Colonic mucosa (tissue), 4 donors: ENCODE results near the gene MCF2L. TPM values are rescaled to one million over a fixed set of nuclear protein-coding genes. Genes with fewer than 3 reads are reported as not detected.

Experiments
- DNase-seq: peaks from one replicate; pipeline ENCODE4 v3.0.0-alpha.2; 2020
- H3K27ac ChIP-seq: fragments of 200-600 bp; one replicate; pipeline ENCODE4 v1.8.0; 2021
- H3K27me3 ChIP-seq: fragments of 200-600 bp; one replicate; pipeline ENCODE4 v1.8.0; 2021
- H3K36me3 ChIP-seq: fragments of 200-600 bp; one replicate; pipeline ENCODE4 v1.8.0; 2021
- H3K4me1 ChIP-seq: fragments of 200-600 bp; one replicate; pipeline ENCODE4 v1.8.0; 2021; ENCODE audit warnings: mild to moderate bottlenecking
- H3K4me3 ChIP-seq: fragments of 200-600 bp; one replicate; pipeline ENCODE4 v1.8.0; 2021
- H3K9ac ChIP-seq, 2 donors: one replicate each; pipeline ENCODE4 v1.7.0; 2013; ENCODE audit warnings: control low read depth in 2 of 2, low read depth in 2 of 2, low read length in 2 of 2
- H3K9me3 ChIP-seq: fragments of 200-600 bp; one replicate; pipeline ENCODE4 v1.8.0; 2021
- intact Hi-C: fragments of 100-400 bp; cut with DNase I; formaldehyde crosslinking; loops from one replicate; pipeline ENCODE4 v1.14.1; 2022
- total RNA-seq, 2 donors: library from RNA; stranded (reverse); fragmentation: NEBNext Ultra II Directional in 1 of 2; extraction: Animal tissue kit (Norgen Biotek cat#: 25700) in 1 of 2; gene quantifications; one replicate each; pipeline ENCODE4 v1.2.1, GENCODE V29; 2021
- TF ChIP-seq, protein P1 (sequence below): fragments of 200-600 bp; IDR thresholded peaks from one replicate; pipeline ENCODE4 v1.8.0; 2022; ENCODE audit warnings: antibody characterized with exemption, mild to moderate bottlenecking
- donor health status: healthy.
- donor health status: DM: no; HTN: no; CAD: no.
- donor health status: DM: no; HTN: no; CAD: no.

Gene MCF2L
- total RNA-seq, 2 donors from 2014 or later: 45.0 to 88.3 TPM

DNA sequence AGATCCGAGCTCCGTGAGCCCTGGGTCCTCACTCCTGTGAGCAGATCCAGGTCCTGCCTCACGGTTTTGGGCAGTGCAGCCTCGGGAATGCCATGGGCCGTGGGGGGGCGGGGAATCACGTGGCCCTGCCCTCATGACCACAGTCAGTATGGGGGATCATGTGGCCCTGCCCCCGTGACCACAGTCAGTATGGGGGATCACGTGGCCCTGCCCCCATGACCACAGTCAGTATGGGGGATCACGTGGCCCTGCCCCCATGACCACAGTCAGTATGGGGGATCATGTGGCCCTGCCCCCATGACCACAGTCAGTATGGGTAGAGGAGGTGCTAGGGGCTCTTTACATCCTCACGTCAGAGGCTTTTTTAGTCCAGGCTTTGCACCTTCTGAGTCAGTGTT is 72.3 kb downstream of the MCF2L start:
- Histone ChIP-seq H3K27ac (no peak overlapping the region), H3K4me3 (no peak overlapping the region), H3K36me3 (no peaks in the 10 kb centered on the region), H3K9me3 (no peaks in the 10 kb centered on the region), H3K4me1 (no peaks in the 10 kb centered on the region), H3K9ac (no peak overlapping the region), H3K27me3 (no peaks in the 10 kb centered on the region)
- intact Hi-C loops: no loop called here
- TF ChIP-seq, protein P1, sequence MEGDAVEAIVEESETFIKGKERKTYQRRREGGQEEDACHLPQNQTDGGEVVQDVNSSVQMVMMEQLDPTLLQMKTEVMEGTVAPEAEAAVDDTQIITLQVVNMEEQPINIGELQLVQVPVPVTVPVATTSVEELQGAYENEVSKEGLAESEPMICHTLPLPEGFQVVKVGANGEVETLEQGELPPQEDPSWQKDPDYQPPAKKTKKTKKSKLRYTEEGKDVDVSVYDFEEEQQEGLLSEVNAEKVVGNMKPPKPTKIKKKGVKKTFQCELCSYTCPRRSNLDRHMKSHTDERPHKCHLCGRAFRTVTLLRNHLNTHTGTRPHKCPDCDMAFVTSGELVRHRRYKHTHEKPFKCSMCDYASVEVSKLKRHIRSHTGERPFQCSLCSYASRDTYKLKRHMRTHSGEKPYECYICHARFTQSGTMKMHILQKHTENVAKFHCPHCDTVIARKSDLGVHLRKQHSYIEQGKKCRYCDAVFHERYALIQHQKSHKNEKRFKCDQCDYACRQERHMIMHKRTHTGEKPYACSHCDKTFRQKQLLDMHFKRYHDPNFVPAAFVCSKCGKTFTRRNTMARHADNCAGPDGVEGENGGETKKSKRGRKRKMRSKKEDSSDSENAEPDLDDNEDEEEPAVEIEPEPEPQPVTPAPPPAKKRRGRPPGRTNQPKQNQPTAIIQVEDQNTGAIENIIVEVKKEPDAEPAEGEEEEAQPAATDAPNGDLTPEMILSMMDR: no peak
- DNase-seq: no peak

DNA sequence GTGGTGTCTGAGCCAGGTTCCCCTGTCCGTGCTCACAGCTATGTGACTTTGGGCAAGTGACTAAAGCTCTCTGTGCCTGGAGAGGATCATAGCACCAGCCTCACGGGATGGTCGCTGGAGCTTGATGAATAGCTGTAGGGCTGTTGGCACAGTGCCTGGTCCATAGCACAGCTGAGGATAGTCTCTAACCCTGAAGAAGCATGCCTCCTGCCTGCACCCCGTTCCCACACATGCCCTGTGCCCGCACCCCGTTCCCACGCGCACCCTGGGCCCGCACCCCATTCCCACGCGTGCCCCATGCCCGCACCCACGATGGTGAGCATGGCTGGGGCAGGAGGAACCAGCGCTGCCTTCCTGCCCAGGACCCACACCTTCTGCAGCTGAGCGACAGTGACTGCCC is 72.9 kb downstream of the MCF2L start:
- Histone ChIP-seq H3K36me3 (no peaks in the 10 kb centered on the region), H3K27me3 (no peaks in the 10 kb centered on the region), H3K27ac (no peak overlapping the region), H3K4me3 (no peak overlapping the region), H3K4me1 (no peaks in the 10 kb centered on the region), H3K9me3 (no peaks in the 10 kb centered on the region), H3K9ac (no peak overlapping the region)
- no peak for DNase-seq
- intact Hi-C loops: no loop called here
- TF ChIP-seq, protein P1: no peak

DNA sequence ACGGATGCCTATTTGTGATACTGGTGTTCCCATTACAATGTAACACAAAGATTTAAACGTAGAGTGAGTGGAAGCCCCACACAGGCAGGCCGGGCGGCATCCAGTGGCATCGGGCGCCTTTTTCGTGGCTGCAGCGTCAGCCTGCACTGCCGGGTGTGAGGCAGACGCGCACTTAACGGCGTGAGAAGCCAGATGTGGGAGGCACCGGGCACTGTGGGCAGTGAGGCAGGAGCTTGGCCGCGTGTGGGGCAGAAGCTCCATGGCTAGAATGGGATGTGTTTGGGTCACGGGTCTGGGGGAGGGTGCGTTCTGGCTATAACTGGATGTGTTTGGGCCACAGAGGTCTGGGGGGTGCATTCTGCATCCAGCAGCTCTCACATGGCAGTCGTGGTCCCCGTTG is 73.4 kb downstream of the MCF2L start:
- intact Hi-C loops: no loop called here
- H3K9ac ChIP-seq: no peak overlapping the region
- H3K9me3 ChIP-seq: no peaks in the 10 kb centered on the region
- DNase-seq: no peak
- no peak overlapping the region for H3K27ac ChIP-seq
- no peaks in the 10 kb centered on the region for H3K27me3 ChIP-seq
- no peaks in the 10 kb centered on the region for H3K36me3 ChIP-seq
- H3K4me1 ChIP-seq: no peaks in the 10 kb centered on the region
- TF ChIP-seq, protein P1: no peak
- no peak overlapping the region for H3K4me3 ChIP-seq

DNA sequence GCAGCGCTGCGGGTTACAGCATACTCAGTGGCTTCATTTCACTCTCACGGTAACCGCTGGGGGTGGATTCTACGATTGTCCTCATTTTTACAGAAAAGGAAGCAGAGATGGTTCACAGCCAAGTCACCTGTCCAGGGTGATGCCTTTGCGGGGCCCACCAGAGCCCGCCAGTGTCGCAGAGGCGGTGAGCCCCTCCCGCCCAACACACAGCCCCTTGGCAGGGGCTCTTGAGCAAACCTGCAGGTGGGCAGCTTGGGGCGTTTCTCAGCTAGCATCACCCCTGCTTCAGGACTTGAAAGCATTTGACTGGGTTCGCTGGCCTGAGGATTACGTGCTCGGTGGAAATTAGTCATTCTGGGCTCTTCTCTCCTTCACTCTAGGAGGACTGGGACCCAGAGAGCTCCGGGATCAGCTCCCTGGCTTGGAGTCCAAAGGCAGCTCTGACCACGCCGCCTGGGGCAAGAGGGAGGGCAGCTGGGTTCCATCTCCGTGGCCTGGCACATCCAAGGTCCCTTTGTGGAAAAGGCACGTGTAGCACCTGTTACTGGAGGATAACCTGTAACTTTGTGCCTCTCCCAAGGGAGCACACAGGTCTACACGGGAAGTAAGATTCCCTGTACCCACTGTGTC is 74.1 kb downstream of the MCF2L start:
- no peak overlapping the region for H3K4me3 ChIP-seq
- TF ChIP-seq, protein P1: no peak
- H3K36me3 ChIP-seq: no peaks in the 10 kb centered on the region
- no peaks in the 10 kb centered on the region for H3K27me3 ChIP-seq
- H3K9me3 ChIP-seq: no peaks in the 10 kb centered on the region
- H3K27ac ChIP-seq: no peak overlapping the region
- no peaks in the 10 kb centered on the region for H3K4me1 ChIP-seq
- intact Hi-C loops: no loop called here
- H3K9ac ChIP-seq: no peak overlapping the region
- no peak for DNase-seq

DNA sequence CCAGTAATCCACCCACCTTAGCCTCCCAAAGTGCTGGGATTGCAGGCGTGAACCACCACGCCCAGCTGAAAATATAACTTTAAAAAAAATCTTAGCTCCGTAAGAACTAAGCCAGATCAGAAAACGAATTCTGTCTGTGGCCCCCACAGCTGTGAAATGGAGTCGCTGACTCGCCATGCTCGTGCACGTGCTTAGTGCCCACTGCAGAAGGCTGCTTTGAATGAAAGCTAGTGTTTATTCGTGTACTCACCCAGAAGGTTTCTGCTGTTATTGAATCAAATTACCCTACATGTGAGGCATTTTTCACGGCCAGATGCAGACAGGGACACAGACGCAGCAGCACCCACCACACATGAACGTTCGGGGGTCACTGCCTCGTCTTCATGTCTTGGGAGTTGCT is 74.9 kb downstream of the MCF2L start:
- Histone ChIP-seq H3K9ac (no peak overlapping the region), H3K27me3 (no peaks in the 10 kb centered on the region), H3K9me3 (no peaks in the 10 kb centered on the region), H3K36me3 (no peaks in the 10 kb centered on the region), H3K4me3 (no peak overlapping the region), H3K27ac (no peak overlapping the region), H3K4me1 (no peaks in the 10 kb centered on the region)
- intact Hi-C loops: no loop called here
- TF ChIP-seq, protein P1: no peak
- no peak for DNase-seq
